Frontal cortex (tissue), 4 donors: ENCODE measurements around the gene TNFRSF4. TPM values are rescaled to one million over a fixed set of nuclear protein-coding genes. Genes with fewer than 3 reads are reported as not detected.

Source experiments
- DNase-seq, 2 donors: peaks; one replicate each; pipeline ENCODE4 v3.0.0; 2012; ENCODE audit warnings: low spot score in 2 of 2
- FAIRE-seq: peaks from 2 replicates; lab custom pipeline; 2012; peaks lifted over from hg19 to GRCh38; lab: Jason Lieb, UNC
- total RNA-seq: library from RNA; depleted of rRNA; stranded (reverse); fragments of >200 nt; gene quantifications from one replicate; pipeline ENCODE4 v1.2.3, GENCODE V29; 2014
- donor health status: control.
- donor health status: control.
- donor health status: control.

The TNFRSF4 gene
- total RNA-seq, 1 donor from 2014 or later, result not detected

DNA sequence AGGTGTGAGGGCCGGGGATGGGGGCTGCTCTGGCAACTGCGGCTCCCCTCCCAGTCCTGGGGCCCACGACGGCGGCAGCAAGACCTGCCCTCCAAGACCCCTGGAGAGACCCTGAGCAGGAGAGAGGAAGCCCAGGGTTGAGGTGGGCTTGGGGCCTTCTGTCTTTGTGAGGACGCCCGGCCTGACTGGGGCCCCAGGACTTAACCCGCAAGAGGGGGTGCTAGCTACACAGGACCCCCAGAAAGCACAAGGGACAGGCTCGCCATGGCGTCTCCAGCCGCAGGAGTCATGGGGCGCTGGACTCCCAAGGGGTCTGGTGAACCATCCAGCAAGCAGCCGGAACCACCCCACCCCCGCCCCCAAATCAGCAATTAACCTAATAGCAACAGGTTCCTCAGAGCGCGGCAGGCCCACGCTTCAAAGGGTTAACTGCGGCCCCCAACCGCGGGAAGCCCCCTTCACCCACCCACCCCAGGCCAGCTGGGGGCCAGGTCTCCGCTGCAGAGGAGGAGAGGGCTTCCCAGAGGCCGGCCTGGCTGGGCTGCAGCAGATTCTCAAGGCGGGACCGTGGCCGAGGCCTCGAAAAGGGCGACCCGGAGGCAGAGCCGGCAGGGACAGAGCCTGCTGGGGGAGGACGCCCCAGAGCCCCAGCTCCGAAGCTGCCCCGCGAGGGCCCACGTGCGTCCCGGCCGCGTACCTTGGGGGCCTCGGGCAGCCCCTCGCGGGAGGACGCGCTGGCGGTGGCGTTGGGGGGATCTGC, 32.0 kb upstream of the TNFRSF4 start:
- no peak for DNase-seq
- no peak for FAIRE-seq

GRCh38 chr1:1245178-1245816, 31.3 kb upstream of the TNFRSF4 start:
- no peak for FAIRE-seq
- no peak for DNase-seq

DNA sequence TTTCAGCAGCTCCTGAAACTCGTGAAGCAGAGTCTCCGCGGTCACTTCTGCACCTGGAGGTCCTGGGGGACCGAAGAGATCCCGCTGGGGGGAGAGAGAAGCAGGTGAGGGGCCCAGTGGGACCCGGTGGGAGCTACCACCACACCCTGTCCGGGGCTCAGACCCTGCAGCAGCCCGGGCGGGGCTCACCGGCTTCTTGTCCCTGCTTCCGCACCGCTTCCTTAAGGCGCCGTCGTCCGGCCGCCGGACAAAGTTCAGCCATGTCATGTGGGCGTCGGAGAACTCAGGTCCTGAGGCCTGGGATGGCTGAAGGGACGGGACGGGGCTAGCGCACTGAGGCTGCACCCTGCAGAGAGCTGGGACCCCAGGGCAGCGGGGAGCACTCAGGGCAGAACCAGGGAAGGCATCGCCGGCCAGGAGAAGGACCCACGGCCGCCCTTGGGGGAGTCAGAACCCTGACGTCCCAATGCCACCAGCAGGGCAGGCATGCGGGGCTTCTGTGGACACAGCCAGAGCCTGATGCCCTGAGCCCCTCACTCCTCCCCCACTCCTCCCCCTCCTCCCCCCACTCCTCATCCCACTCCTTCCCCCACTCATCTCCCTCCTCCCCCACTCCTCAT, 30.3 kb upstream of the TNFRSF4 start:
- FAIRE-seq, result no peak
- no peak for DNase-seq

DNA sequence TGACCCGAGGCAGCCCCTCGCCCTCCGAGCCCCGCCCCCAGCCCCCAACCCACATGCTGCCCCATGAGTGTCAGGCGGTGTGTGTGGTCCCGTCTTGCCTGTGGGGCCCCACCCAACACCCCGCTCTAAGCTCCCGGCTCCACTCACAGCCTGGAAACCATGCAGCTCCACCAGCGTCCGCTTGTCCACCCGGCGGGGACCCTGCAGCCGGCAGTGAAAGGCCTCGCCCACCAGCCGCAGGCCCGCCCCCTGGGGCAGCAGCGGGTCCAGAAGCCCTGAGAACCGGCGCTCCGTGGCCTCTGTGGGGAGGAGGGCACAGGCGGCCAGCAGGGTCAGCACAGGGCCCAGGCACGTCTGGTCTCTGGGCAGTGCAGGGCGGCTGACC, 29.8 kb upstream of the TNFRSF4 start:
- DNase-seq (no peak), FAIRE-seq (no peak)

DNA sequence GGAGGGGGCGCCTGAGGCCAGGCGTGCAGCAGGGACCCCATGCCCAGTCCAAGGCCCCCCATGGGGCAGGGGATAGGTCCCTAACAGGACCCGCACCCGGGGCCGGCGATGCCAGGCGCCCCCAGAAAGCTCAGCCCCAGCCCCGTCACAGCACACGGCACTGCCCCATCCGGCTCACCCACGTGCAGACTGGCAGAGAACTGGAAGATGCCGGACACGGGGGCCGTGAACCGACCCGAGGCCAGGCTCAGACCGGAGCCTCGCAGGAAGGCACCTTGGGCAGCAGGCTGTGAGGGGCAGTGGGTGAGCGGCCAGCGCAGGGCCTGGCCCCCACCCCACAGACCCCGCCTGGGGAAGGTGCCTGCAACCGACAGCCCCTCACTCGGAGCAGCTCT, 29.3 kb upstream of the TNFRSF4 start:
- FAIRE-seq, result no peak
- no peak for DNase-seq

- no peak for FAIRE-seq
Observed at GRCh38 chr1:1242461-1243265, 28.7 kb upstream of the TNFRSF4 start.

DNA sequence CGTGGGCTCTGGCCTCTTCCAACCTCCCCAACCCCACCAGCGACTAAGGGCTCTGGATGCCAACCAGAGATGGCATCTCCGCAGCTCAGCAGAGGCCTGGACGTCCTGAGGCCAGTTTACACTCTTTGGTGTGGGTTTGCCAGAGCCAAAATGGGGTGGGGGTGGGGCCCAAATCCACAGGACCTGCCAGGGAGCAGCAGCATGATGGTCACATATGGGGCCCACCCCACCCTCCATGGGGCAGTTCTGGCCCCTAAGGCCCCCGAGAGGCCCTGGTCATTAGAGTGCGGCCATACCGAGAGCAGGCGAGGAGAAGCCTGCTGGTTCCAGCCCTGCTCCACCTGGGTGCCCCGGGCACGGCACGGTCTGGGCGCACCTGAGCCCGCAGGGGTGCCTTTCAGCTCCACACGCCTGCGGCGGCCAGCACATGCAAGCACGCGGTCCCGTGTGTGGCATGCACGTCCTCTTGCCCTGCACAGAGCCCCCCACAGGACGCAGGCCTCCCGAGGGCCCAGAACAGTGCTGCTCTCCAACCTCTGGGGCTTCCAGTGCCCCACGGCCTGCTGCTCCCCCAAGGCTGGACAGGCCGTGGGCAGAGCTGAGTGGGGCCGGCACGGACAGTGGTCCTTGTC, 27.8 kb upstream of the TNFRSF4 start:
- DNase-seq, result no peak
- no peak for FAIRE-seq

More at GRCh38 chr1:1242461-1243265, 28.7 kb upstream of the TNFRSF4 start:
- no peak for DNase-seq

GRCh38 chr1:1240822-1241587, 27.1 kb upstream of the TNFRSF4 start:
- DNase-seq, result no peak
- FAIRE-seq, result no peak

DNA sequence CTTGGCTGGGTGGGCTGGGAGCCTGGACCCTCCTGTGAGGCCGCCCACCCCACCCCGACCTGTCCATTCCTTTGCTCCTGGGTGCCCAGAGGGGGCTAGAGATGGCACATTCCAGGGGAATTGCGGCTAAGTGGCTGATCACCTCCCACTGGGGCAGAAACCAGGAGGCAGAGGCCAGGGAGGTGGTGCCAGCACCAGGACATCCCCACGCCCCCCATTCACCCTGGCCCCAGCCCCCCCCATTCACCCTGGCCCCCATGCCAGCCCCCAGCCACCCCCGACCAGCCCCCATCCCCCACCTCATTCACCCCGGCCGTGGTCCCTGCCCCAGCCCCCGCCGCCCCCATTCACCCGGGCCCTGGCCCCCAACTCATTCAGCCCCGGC, 26.4 kb upstream of the TNFRSF4 start:
- FAIRE-seq (no peak), DNase-seq (no peak)

DNA sequence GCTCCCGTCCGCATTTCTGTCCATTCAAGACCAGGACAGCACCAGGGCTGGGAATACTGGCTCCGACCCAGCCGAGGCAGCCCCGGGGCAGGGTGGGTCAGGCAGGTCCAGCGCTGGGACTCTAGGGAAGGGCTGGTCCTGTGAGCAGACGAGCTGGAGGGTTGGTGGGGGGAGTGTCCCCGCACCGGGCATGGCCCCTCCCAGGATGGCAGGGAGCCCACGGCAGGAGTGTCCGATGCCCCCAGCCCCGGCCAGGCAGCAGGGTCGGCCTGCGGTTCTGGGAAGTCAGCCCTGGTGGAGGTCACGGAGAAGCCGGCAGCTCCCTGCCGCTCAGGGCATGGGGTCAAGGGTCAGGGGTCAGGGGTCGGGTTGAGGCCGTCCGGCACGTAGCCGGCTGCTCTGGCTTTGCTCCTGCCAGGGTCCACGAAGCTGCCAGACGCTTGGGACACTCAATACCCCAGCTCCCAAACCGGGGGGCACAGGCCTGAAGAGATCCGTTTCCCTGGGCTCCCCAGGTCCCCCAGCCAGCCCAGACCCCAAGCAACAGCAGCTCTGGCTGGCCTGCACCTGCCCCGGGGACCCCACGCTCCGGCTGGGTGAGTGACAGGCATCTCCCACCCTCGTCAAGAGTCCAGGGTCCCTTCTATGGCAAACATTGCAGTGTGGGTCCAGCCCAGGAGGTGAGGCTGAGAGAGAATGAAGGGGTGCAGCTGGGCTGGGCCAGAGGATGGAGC, 25.8 kb upstream of the TNFRSF4 start:
- no peak for DNase-seq
- FAIRE-seq, result no peak

- DNase-seq (no peak), FAIRE-seq (no peak)
Observed at GRCh38 chr1:1239227-1239613, 25.3 kb upstream of the TNFRSF4 start.

DNA sequence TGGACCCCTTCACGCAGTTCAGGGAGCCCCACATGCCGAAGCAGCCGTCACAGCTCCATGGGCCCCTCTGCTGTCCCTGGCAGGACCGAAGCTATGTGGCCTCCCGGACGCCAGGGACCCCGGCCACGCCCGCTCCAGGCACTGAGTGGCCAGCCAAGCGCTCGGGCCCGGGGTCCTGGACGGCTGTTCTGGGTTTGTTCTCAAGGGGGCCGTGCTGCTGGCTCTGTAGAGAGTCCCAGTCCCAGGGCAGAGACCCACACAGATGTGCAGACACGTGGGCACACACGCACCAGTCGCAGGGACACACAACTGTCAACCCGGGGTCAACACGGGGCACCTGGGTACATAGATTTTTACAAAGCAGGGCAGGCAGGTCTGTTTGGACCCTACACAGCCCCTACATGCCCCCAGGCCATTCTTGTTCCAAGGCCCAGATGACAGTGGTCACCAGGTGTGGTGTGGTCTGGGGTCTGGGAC, 24.8 kb upstream of the TNFRSF4 start:
- DNase-seq (no peak), FAIRE-seq (no peak)

GRCh38 chr1:1237874-1238701, 24.1 kb upstream of the TNFRSF4 start:
- no peak for FAIRE-seq

GRCh38 chr1:1236945-1237873, 23.3 kb upstream of the TNFRSF4 start:
- no peak for FAIRE-seq
- DNase-seq, result no peak

More at GRCh38 chr1:1237874-1238701, 24.1 kb upstream of the TNFRSF4 start:
- DNase-seq, result no peak

DNA sequence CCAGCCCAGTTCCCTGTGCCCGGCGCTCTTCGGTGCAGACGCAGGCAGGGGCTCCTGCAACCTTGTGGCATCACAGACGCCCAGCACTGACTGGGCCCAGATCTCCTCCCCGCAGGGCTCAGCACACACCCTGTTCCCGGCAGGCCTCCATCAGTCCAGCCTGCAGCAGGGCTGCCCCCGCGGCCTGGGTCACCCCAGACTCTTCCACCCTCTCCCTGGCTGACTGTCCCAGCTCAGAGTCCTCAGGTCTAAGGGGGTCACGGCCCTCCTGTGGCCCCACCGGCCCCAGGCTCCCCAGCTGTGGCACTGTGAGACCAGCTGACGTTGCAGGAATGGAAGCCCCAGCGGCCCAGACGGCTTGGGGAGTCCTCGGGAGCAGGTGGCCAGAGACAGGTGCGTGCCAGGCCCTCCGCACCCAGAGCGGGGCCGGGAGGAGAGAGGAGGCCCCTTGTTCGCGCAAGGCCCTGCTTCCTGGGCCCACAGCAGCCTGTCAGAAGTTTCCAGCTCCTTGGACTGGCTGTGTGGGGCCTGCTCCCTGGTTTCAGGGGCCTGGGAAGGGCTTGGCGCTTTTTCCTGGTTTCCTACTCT, 22.3 kb upstream of the TNFRSF4 start:
- no peak for DNase-seq
- FAIRE-seq, result no peak
